GM19099 (cell line): Measurements from ENCODE around the gene PLXNA1.

Experiments
- POLR2A ChIP-seq: IDR thresholded peaks from 3 replicates; pipeline ENCODE4 v1.6.1; 2011; ENCODE audit warnings: low read depth; ENCODE audit not compliant: insufficient read length; ENCODE audit errors: extremely low read depth

Gene PLXNA1

GRCh38 chr3:126971891-126972351 lies 11.0 kb upstream of the PLXNA1 start:
- TF ChIP-seq POLR2A: no peak

GRCh38 chr3:126972866-126973265 lies 10.0 kb upstream of the PLXNA1 start:
- no peak for TF ChIP-seq POLR2A

DNA sequence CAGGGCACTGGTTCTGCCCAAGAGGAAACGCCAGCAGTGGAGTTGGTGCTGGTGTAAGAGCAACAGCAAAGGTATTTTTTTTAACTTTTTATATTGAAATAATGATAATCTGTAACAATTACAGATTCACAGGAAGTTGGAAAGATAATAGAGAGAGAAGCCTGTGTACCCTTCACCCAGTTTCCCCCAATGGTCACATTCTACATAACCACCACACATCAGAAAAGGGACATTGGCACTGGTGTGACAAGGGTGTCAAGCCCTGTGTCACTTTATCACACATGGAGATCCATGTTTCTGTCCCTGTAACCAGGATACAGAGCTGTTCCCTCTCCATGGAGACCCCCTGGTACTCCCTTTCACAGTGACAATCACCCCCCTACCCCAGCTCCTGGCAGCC lies 9.1 kb upstream of the PLXNA1 start:
- no peak for TF ChIP-seq POLR2A

DNA sequence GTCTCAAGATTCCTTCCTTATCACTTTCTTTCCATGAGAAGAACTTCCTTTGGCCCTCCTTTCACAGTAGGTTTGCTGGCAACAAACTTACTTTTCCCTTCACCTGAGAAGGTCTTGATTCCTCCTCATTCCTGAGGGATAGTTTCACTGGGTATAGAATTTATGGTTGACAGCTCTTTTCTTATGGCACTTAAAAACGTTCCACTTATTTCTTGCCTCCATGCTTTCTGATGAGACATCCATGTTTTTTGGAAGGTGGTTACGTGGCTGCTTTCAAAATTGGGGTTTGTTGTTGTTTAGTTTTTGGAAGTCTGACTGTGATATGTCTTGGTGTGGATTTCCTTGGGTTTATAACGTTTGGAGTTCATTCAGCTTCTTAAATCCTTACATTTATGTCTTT lies 8.2 kb upstream of the PLXNA1 start:
- TF ChIP-seq POLR2A: no peak

- no peak for TF ChIP-seq POLR2A
Measured at GRCh38 chr3:126976906-126977305, 6.0 kb upstream of the PLXNA1 start.

- no peak for TF ChIP-seq POLR2A
Measured at GRCh38 chr3:126977821-126978220, 5.1 kb upstream of the PLXNA1 start.

DNA sequence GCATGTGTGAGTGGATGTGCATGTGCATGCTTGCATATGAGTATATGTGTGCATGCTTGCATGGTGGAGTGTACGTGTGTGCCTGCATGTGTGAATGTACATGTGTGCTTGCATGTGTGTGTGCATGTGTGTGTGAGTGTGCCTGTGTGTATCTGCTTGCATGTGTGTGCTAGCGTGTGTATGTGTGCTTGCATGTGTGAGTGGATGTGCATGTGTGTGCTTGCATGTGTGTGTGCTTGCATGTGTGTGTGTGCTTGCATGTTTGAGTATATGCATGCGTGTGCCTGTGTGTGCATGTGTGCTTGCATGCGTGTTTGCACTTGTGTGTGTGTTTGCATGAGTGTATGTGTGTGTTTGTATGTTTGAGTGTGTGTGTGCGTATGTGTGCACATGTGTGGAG lies 4.6 kb upstream of the PLXNA1 start:
- no peak for TF ChIP-seq POLR2A

- TF ChIP-seq POLR2A: no peak
Measured at GRCh38 chr3:126979046-126979628, 3.8 kb upstream of the PLXNA1 start.

GRCh38 chr3:126980266-126980811 lies 2.6 kb upstream of the PLXNA1 start:
- no peak for TF ChIP-seq POLR2A

GRCh38 chr3:126982126-126982470 lies 817 bp upstream of the PLXNA1 start:
- no peak for TF ChIP-seq POLR2A

GRCh38 chr3:126983276-126983652 lies 349 bp downstream of the PLXNA1 start:
- no peak for TF ChIP-seq POLR2A

- TF ChIP-seq POLR2A: no peak
Measured at GRCh38 chr3:126983653-126984390, 907 bp downstream of the PLXNA1 start.

GRCh38 chr3:126984391-126985131 lies 1.6 kb downstream of the PLXNA1 start:
- no peak for TF ChIP-seq POLR2A

DNA sequence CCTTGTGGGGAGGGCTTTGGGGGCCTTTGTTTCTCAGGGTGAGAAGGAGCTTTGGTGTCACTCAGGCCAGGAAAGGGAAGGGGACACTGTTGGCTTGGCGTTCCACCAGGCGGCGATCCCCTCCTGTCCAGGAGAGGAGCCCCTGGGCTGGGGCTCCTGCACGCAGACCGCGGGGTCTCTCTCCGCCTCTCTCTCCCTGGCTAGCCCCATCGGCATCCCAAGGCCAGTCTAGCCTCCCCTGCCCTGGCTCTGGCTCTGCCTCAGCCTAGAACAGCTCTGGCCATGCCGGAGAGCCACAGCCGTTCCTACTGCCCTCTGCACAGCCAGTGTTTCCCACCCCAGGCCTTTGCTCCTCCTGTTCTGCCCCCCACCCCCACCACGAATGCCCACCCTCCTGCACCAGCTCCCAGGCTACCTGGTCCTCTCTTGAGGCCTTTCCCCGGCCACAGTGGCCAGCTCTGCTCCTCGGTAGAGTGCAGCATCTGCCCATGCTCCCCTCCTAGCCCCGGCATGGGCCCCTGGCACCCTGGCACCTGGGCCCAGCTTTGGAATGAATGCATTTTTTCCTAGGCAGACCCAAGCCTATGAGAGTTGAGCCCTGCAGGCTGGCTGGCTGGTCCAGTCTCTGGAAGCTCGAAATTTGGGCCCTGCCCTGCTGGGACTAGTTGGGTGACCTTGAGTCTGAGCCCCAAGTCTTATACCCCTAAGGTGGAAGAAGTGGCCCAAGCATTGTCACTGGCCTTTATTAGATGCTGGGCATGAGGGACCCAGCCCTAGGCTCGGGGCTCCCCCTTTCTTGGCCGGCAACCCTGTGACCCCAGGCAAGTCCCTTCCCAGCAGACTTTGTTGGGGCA lies 2.4 kb downstream of the PLXNA1 start:
- no peak for TF ChIP-seq POLR2A

DNA sequence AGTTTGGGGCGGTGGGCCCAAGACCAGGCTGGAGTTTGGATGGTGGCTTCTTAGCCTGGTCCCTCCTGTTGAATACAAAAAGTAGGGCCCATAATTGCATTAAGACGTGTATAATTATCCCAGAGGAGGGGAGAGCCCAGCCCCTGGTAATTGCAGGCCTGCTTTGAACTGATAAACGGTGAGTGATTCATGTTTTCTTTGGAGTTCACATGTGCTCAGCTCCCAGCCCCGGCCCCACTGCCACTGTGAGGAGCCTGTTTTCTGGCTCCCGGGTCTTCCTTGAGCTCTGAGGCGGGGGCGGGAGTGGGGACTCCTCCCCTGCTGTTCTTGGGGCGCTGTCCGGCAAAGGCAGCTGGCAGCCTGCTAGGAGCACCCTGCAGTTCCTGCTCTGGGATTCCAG lies 3.1 kb downstream of the PLXNA1 start:
- TF ChIP-seq POLR2A: no peak
